HCT116 (cell line): ENCODE measurements around the gene RAB8B. TPM values are rescaled to one million over a fixed set of nuclear protein-coding genes. Genes with fewer than 3 reads are reported as not detected.

ENCODE experiments used
- ATAC-seq: fragments of 200-7000 bp; cut with Tn5 transposase; 2 replicates; pipeline ENCODE4 v1.9.1; 2020; ENCODE audit warnings: mild to moderate bottlenecking, moderate library complexity
- BruUV-seq: library from RNA; stranded (reverse); fragments of 400-500 nt; replicated peaks from 2 replicates; lab custom pipeline; 2021; lab: Mats Ljungman, UMichigan
- CTCF ChIA-PET: fragments of 300-600 bp; sonication (Branson Sonifier 250); formaldehyde crosslinking; loops from one replicate; lab custom pipeline; 2021; ENCODE audit warnings: antibody characterized with exemption; lab: Charles Lee
- POLR2A ChIA-PET: fragments of 300-600, 350-600 bp; sonication (Branson Sonifier 250); formaldehyde crosslinking; loops from one replicate; lab custom pipeline; 2021; ENCODE audit warnings: antibody characterized with exemption; lab: Charles Lee
- RAD21 ChIA-PET, 2 experiments: fragments of 300-600 bp; sonication (Branson Sonifier 250); formaldehyde crosslinking; loops; one replicate each; lab custom pipeline; 2023; ENCODE audit warnings: low total read pairs in 2 of 2; ENCODE audit not compliant: uncharacterized antibody in 2 of 2, unreplicated experiment in 2 of 2, low non-redundant PET in 1 of 2; lab: Charles Lee
- DNase-seq: peaks from one replicate; pipeline ENCODE4 v3.0.0-alpha.2; 2010; ENCODE audit warnings: low read depth, low spot score
- H2AFZ ChIP-seq: fragments of 200-600 bp; shearing (Covaris generic), sonication (generic); 2 replicates; pipeline ENCODE4 v1.6.1; 2017; ENCODE audit warnings: low read depth, mixed run types, mixed read lengths, antibody characterized with exemption, low read length; ENCODE audit not compliant: poor library complexity, severe bottlenecking
- H3K27ac ChIP-seq: 2 replicates; pipeline ENCODE4 v1.5.1; 2012; ENCODE audit warnings: low read depth, low read length
- H3K27me3 ChIP-seq: fragments of 200-600 bp; sonication (generic); 2 replicates; pipeline ENCODE4 v1.6.1; 2016; ENCODE audit warnings: mixed run types, low read length, mixed read lengths; ENCODE audit not compliant: insufficient read depth
- H3K36me3 ChIP-seq, 2 experiments: fragments of 200-500 bp in 1 of 2; fragments of 200-600 bp in 1 of 2; sonication (Bioruptor generic) in 1 of 2; sonication (generic) in 1 of 2; 2 replicates each; pipeline versions ENCODE4 v1.5.1 to v1.6.1; 2014 to 2016; ENCODE audit warnings: low read length in 2 of 2, inconsistent platforms in 1 of 2, mixed read lengths in 1 of 2, mixed run types in 1 of 2; ENCODE audit not compliant: insufficient read depth in 2 of 2, control insufficient read depth in 1 of 2
- H3K4me1 ChIP-seq, 2 experiments: fragments of 200-600 bp in 1 of 2; sonication (generic) in 1 of 2; 2 replicates each; pipeline versions ENCODE4 v1.5.1 to v1.6.1; 2012 to 2017; ENCODE audit warnings: low read length in 2 of 2, inconsistent platforms in 1 of 2, mild to moderate bottlenecking in 1 of 2, mixed read lengths in 1 of 2, mixed run types in 1 of 2, moderate library complexity in 1 of 2; ENCODE audit not compliant: insufficient read depth in 2 of 2, control insufficient read depth in 1 of 2
- H3K4me2 ChIP-seq: fragments of 200-600 bp; sonication (generic); 2 replicates; pipeline ENCODE4 v1.6.1; 2017; ENCODE audit warnings: mixed run types, low read length, mixed read lengths
- H3K4me3 ChIP-seq, 2 experiments: fragments of 200-600 bp in 1 of 2; sonication (generic) in 1 of 2; replicated peaks in 1 of 2; 2 replicates each; pipeline ENCODE4 v1.5.1; 2011 to 2016; ENCODE audit warnings: low read length in 2 of 2, control low read depth in 1 of 2, low read depth in 1 of 2, mild to moderate bottlenecking in 1 of 2, mixed read lengths in 1 of 2, mixed run types in 1 of 2
- H3K79me2 ChIP-seq: fragments of 200-600 bp; sonication (generic); 2 replicates; pipeline ENCODE4 v1.6.1; 2017; ENCODE audit warnings: mild to moderate bottlenecking, mixed run types, low read length, moderate library complexity, mixed read lengths; ENCODE audit not compliant: insufficient read depth
- H3K9ac ChIP-seq: fragments of 200-600 bp; sonication (generic); 2 replicates; pipeline ENCODE4 v1.6.1; 2016; ENCODE audit warnings: low read length, mixed read lengths
- H3K9me2 ChIP-seq: fragments of 200-600 bp; sonication (generic), shearing (Covaris generic); 2 replicates; pipeline ENCODE4 v1.6.1; 2017; ENCODE audit warnings: mixed run types, mild to moderate bottlenecking, moderate library complexity; ENCODE audit not compliant: insufficient read depth
- H3K9me3 ChIP-seq, 2 experiments: fragments of 200-500 bp in 1 of 2; fragments of 200-600 bp in 1 of 2; sonication (Bioruptor generic) in 1 of 2; sonication (generic) in 1 of 2; 2 replicates each; pipeline ENCODE4 v1.6.1; 2014 to 2017; ENCODE audit warnings: low read length in 2 of 2, mixed read lengths in 2 of 2, inconsistent platforms in 1 of 2, low read depth in 1 of 2, mild to moderate bottlenecking in 1 of 2, mixed run types in 1 of 2, moderate library complexity in 1 of 2; ENCODE audit not compliant: control insufficient read depth in 1 of 2, insufficient read depth in 1 of 2
- H4K20me1 ChIP-seq: fragments of 200-600 bp; sonication (generic), shearing (Covaris generic); 2 replicates; pipeline ENCODE4 v1.6.1; 2017; ENCODE audit warnings: mixed run types, mild to moderate bottlenecking, moderate library complexity; ENCODE audit not compliant: insufficient read depth
- CBX3 ChIP-seq: IDR thresholded peaks from 2 replicates; pipeline ENCODE4 v1.6.1; 2012; ENCODE audit warnings: low read depth
- CEBPB ChIP-seq: IDR thresholded peaks from 2 replicates; pipeline ENCODE4 v1.6.1; 2012; ENCODE audit warnings: low read depth
- CTCF ChIP-seq, 3 experiments: fragments of 200-600 bp in 1 of 3; sonication (generic) in 1 of 3; IDR thresholded peaks in 2 of 3; conservative IDR thresholded peaks in 1 of 3; 2 replicates each; pipeline ENCODE4 v1.5.1; 2012 to 2017; ENCODE audit warnings: low read depth in 2 of 3, low read length in 2 of 3, antibody characterized with exemption in 1 of 3, borderline replicate concordance in 1 of 3, control low read depth in 1 of 3, mild to moderate bottlenecking in 1 of 3, mixed read lengths in 1 of 3, mixed run types in 1 of 3, moderate library complexity in 1 of 3; ENCODE audit not compliant: insufficient read depth in 1 of 3
- EGR1 ChIP-seq: IDR thresholded peaks from 2 replicates; pipeline ENCODE4 v1.6.1; 2012; ENCODE audit warnings: low read depth
- EZH2phosphoT487 ChIP-seq: fragments of 200-600 bp; IDR thresholded peaks from 2 replicates; pipeline ENCODE4 v1.6.1; 2018; ENCODE audit warnings: antibody characterized with exemption, borderline replicate concordance
- POLR2AphosphoS5 ChIP-seq: IDR thresholded peaks from 2 replicates; pipeline ENCODE4 v1.6.1; 2011; ENCODE audit warnings: mild to moderate bottlenecking, low read depth, low read length, moderate library complexity
- REST ChIP-seq: IDR thresholded peaks from 2 replicates; pipeline ENCODE4 v1.6.1; 2012; ENCODE audit warnings: low read depth
- SIN3A ChIP-seq: IDR thresholded peaks from 2 replicates; pipeline ENCODE4 v1.6.1; 2012; ENCODE audit warnings: low read depth
- TCF7L2 ChIP-seq: IDR thresholded peaks from 2 replicates; pipeline ENCODE4 v1.7.0; 2011; ENCODE audit warnings: borderline replicate concordance, inconsistent platforms; ENCODE audit not compliant: insufficient read depth, insufficient read length; ENCODE audit errors: extremely low read depth
- ZBTB33 ChIP-seq: IDR thresholded peaks from 2 replicates; pipeline ENCODE4 v1.6.1; 2011; ENCODE audit warnings: mild to moderate bottlenecking, low read length, moderate library complexity; ENCODE audit not compliant: insufficient replicate concordance; ENCODE audit errors: extremely low read depth
- ZFX ChIP-seq: fragments of 450-650 bp; IDR thresholded peaks from 2 replicates; pipeline ENCODE4 v1.6.1; 2017
- ZNF274 ChIP-seq: fragments of 200-500 bp; sonication (Bioruptor generic); IDR thresholded peaks from 2 replicates; pipeline ENCODE4 v1.6.1; 2014; ENCODE audit warnings: mild to moderate bottlenecking, low read depth, low read length, inconsistent platforms
- intact Hi-C: fragments of 100-400 bp; cut with micrococcal nuclease; formaldehyde crosslinking; loops from 2 replicates; pipeline ENCODE4 v1.10.0; 2022
- total RNA-seq: library from RNA; stranded (reverse); gene quantifications from one replicate; pipeline ENCODE4 v1.2.1, GENCODE V29; 2021; ENCODE audit not compliant: unreplicated experiment

The RAB8B gene
- total RNA-seq, 1 experiment from 2014 or later = 19.4 TPM

GRCh38 chr15:63243776-63244175 is 54.4 kb downstream of the RAB8B start:
- no peaks in the 10 kb centered on the region for H3K27me3 ChIP-seq
- CTCF ChIA-PET = no interaction called here
- no peak overlapping the region for H3K4me2 ChIP-seq
- intact Hi-C loops = no loop called here
- H3K4me1 ChIP-seq = no peaks in the 10 kb centered on the region
- H3K79me2 ChIP-seq = no peaks in the 10 kb centered on the region
- no peak for ATAC-seq
- POLR2A ChIA-PET = no interaction called here
- H3K9me3 ChIP-seq = no peaks in the 10 kb centered on the region; a peak in 1 of 4 replicates
- RAD21 ChIA-PET = no interaction called here
- H3K4me3 ChIP-seq = no peak overlapping the region
- H3K36me3 ChIP-seq = no peaks in the 10 kb centered on the region
- no peaks in the 10 kb centered on the region for H4K20me1 ChIP-seq
- DNase-seq = no peak
- H3K27ac ChIP-seq = no peak overlapping the region
- no peak overlapping the region for H3K9ac ChIP-seq
- BruUV-seq = no TSS peak
- TF ChIP-seq REST = no peak
- TF ChIP-seq EZH2phosphoT487 = no peak
- TF ChIP-seq SIN3A = no peak
- no peak for TF ChIP-seq CBX3
- TF ChIP-seq ZNF274 = no peak
- TF ChIP-seq CTCF (IDR thresholded peaks at IDR 0.05 in 2 of 3, conservative IDR thresholded peaks at IDR 0.05 in 1 of 3; ENCODE audit: borderline replicate concordance in 1 of 3, insufficient read depth in 1 of 3, low read depth in 2 of 3, low read length in 2 of 3) = no peak
- TF ChIP-seq TCF7L2 = no peak
- no peak for TF ChIP-seq POLR2AphosphoS5
- no peak for TF ChIP-seq CEBPB
- TF ChIP-seq ZBTB33 = no peak
- TF ChIP-seq ZFX = no peak
- no peak for TF ChIP-seq EGR1
- H2AFZ ChIP-seq = no peak overlapping the region
- H3K9me2 ChIP-seq = no peaks in the 10 kb centered on the region
